Measurements from ENCODE around the gene EDN1. TPM values are rescaled to one million over a fixed set of nuclear protein-coding genes. Genes with fewer than 3 reads are reported as not detected.

The EDN1 gene
- total RNA-seq, 2 experiments from 2014 or later, result not detected

- H3K27me3 Mint-ChIP-seq, result no peaks in the 10 kb centered on the region
- ChIA-PET CTCF (interaction anchor here (0.8 to 1.4 kb wide), 2 partner anchors 29 to 30 kb away, joined by 3 to 4 read pairs; partner anchors contain the start of gene EDN1), POLR2A (no interaction called here)
- intact Hi-C loops (cut with micrococcal nuclease), result no loop called here
- H3K9me3 Mint-ChIP-seq, result no peaks in the 10 kb centered on the region
- no peak overlapping the region for H3K4me3 Mint-ChIP-seq
- H3K4me1 Mint-ChIP-seq (ENCODE audit: low read depth), result no peaks in the 10 kb centered on the region
- H3K36me3 Mint-ChIP-seq, result no peaks in the 10 kb centered on the region
- H3K27ac Mint-ChIP-seq, result no peak overlapping the region
- no peak for DNase-seq
Measured at GRCh38 chr6:12260458-12261093, 29.6 kb upstream of the EDN1 start.

DNA sequence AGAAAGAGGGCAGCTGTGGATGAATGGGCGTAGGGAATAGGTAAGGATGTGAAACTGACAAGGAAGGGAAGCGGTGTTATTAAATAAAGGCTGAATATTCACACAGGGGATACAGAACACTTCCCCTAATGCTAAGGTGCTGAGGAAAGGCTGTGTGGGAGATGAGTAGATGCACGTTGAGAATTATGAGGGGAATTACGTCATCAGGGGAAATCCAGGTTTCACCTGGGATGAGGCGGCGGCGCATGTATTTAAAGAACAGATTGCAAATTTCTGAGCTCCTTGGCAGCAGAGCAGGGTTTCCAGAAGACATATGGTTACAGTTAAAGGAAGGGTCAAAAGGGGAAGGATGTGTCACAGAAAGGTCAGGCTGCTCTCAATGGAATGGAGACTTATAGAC lies 28.7 kb upstream of the EDN1 start:
- no peaks in the 10 kb centered on the region for H3K36me3 Mint-ChIP-seq
- DNase-seq, result no peak
- POLR2A ChIA-PET, result no interaction called here
- H3K4me1 Mint-ChIP-seq (ENCODE audit: low read depth), result no peaks in the 10 kb centered on the region
- no peaks in the 10 kb centered on the region for H3K27me3 Mint-ChIP-seq
- H3K27ac Mint-ChIP-seq, result no peak overlapping the region
- CTCF ChIA-PET, result interaction anchor here (0.8 kb wide), 1 partner anchor 29 kb away, joined by 3 read pairs; the partner anchor contains the start of gene EDN1
- intact Hi-C loops (cut with micrococcal nuclease), result no loop called here
- no peaks in the 10 kb centered on the region for H3K9me3 Mint-ChIP-seq
- H3K4me3 Mint-ChIP-seq, result no peak overlapping the region

- POLR2A ChIA-PET, result no interaction called here
- no peaks in the 10 kb centered on the region for H3K9me3 Mint-ChIP-seq
- intact Hi-C loops (cut with micrococcal nuclease), result no loop called here
- DNase-seq, result no peak
- CTCF ChIA-PET, result no interaction called here
- no peak overlapping the region for H3K4me3 Mint-ChIP-seq
- H3K27ac Mint-ChIP-seq, result no peak overlapping the region
- no peaks in the 10 kb centered on the region for H3K4me1 Mint-ChIP-seq (ENCODE audit: low read depth)
- no peaks in the 10 kb centered on the region for H3K27me3 Mint-ChIP-seq
- no peaks in the 10 kb centered on the region for H3K36me3 Mint-ChIP-seq
Measured at GRCh38 chr6:12262236-12263061, 27.7 kb upstream of the EDN1 start.

- intact Hi-C loops (cut with micrococcal nuclease), result no loop called here
- Mint-ChIP-seq H3K9me3 (no peaks in the 10 kb centered on the region), H3K27ac (no peak overlapping the region), H3K4me1 (ENCODE audit: low read depth) (no peaks in the 10 kb centered on the region), H3K27me3 (no peaks in the 10 kb centered on the region), H3K4me3 (no peak overlapping the region), H3K36me3 (no peaks in the 10 kb centered on the region)
- no peak for DNase-seq
- ChIA-PET CTCF (no interaction called here), POLR2A (no interaction called here)
Measured at GRCh38 chr6:12263403-12263802, 26.8 kb upstream of the EDN1 start.

- no peaks in the 10 kb centered on the region for H3K36me3 Mint-ChIP-seq
- POLR2A ChIA-PET, result no interaction called here
- CTCF ChIA-PET, result no interaction called here
Measured at GRCh38 chr6:12264671-12265070, 25.5 kb upstream of the EDN1 start.

GRCh38 chr6:12265296-12265695 lies 24.9 kb upstream of the EDN1 start:
- Mint-ChIP-seq H3K27me3 (no peaks in the 10 kb centered on the region), H3K36me3 (no peaks in the 10 kb centered on the region), H3K4me1 (ENCODE audit: low read depth) (no peaks in the 10 kb centered on the region), H3K4me3 (no peak overlapping the region), H3K9me3 (no peaks in the 10 kb centered on the region), H3K27ac (no peak overlapping the region)
- intact Hi-C loops (cut with micrococcal nuclease), result no loop called here
- no peak for DNase-seq
- ChIA-PET POLR2A (no interaction called here), CTCF (no interaction called here)

More at GRCh38 chr6:12264671-12265070, 25.5 kb upstream of the EDN1 start:
- H3K4me1 Mint-ChIP-seq (ENCODE audit: low read depth), result no peaks in the 10 kb centered on the region
- no peaks in the 10 kb centered on the region for H3K9me3 Mint-ChIP-seq
- H3K27ac Mint-ChIP-seq, result no peak overlapping the region
- no peaks in the 10 kb centered on the region for H3K27me3 Mint-ChIP-seq
- intact Hi-C loops (cut with micrococcal nuclease), result no loop called here
- no peak for DNase-seq
- H3K4me3 Mint-ChIP-seq, result no peak overlapping the region

- Mint-ChIP-seq H3K27me3 (no peaks in the 10 kb centered on the region), H3K9me3 (no peaks in the 10 kb centered on the region), H3K27ac (no peak overlapping the region), H3K4me3 (no peak overlapping the region), H3K36me3 (no peaks in the 10 kb centered on the region), H3K4me1 (ENCODE audit: low read depth) (peaks cover 2% of the 10 kb centered on the region)
- DNase-seq, result no peak
- intact Hi-C loops (cut with micrococcal nuclease), result no loop called here
- POLR2A ChIA-PET, result no interaction called here
- CTCF ChIA-PET, result no interaction called here
Measured at GRCh38 chr6:12265791-12266190, 24.4 kb upstream of the EDN1 start.

DNA sequence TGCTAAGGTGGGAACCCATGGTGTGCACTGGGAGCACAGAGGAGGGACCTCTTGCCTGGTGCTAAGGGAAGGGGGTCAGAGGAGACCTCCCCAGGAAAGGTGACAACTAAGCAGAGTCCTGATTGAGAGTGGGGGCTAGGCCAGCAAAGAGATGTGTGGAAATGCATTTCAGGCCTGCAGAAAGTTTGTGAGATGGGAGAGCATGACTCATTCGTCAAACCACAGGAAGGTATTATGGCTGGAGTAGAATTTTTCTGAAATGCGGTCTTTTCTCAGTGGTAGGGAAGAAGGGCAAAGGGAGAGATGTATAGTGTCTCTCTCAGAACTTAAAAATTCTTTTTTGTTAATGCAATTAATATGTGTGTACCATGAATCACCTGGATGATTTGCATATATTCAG lies 23.6 kb upstream of the EDN1 start:
- Mint-ChIP-seq H3K36me3 (no peaks in the 10 kb centered on the region), H3K27ac (no peak overlapping the region), H3K4me3 (no peak overlapping the region), H3K27me3 (no peaks in the 10 kb centered on the region), H3K4me1 (ENCODE audit: low read depth) (peaks cover 4% of the 10 kb centered on the region), H3K9me3 (peaks cover 3% of the 10 kb centered on the region)
- CTCF ChIA-PET, result no interaction called here
- POLR2A ChIA-PET, result no interaction called here
- DNase-seq, result no peak
- intact Hi-C loops (cut with micrococcal nuclease), result no loop called here

DNA sequence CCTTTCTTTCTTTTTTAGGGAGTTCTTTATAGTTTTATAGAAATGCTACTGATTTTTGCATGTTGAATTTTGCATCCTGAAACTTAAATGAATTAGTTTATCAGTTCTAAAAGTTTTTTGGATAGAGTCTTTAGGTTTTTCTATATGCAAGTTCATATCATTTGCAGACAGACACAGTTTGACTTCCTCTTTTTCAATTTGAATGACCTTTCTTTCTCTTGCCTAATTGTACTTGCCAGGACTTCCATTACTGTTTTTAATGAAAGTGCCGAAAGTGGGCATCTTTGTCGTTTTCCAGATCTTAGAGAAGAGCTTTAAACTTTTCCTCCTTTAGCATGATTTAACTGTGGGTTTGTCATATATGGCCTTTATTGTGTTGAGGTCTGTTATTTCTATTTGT lies 21.1 kb upstream of the EDN1 start:
- intact Hi-C loops (cut with micrococcal nuclease), result no loop called here
- Mint-ChIP-seq H3K27me3 (peaks cover 3% of the 10 kb centered on the region), H3K4me1 (ENCODE audit: low read depth) (peaks cover 4% of the 10 kb centered on the region), H3K4me3 (no peak overlapping the region), H3K27ac (no peak overlapping the region), H3K36me3 (peaks cover 5% of the 10 kb centered on the region), H3K9me3 (peaks cover 13% of the 10 kb centered on the region)
- POLR2A ChIA-PET, result no interaction called here
- CTCF ChIA-PET, result no interaction called here
- no peak for DNase-seq

GRCh38 chr6:12270551-12271230 lies 19.5 kb upstream of the EDN1 start:
- Mint-ChIP-seq H3K36me3 (peaks cover 5% of the 10 kb centered on the region), H3K4me1 (ENCODE audit: low read depth) (peaks cover 4% of the 10 kb centered on the region), H3K27me3 (peaks cover 5% of the 10 kb centered on the region), H3K4me3 (no peak overlapping the region), H3K9me3 (peaks cover 13% of the 10 kb centered on the region), H3K27ac (no peak overlapping the region)
- ChIA-PET CTCF (no interaction called here), POLR2A (no interaction called here)
- intact Hi-C loops (cut with micrococcal nuclease), result loop anchor here (2.0 kb wide), 1 partner anchor 30 kb away; no protein-coding TSS in a partner anchor
- no peak for DNase-seq

DNA sequence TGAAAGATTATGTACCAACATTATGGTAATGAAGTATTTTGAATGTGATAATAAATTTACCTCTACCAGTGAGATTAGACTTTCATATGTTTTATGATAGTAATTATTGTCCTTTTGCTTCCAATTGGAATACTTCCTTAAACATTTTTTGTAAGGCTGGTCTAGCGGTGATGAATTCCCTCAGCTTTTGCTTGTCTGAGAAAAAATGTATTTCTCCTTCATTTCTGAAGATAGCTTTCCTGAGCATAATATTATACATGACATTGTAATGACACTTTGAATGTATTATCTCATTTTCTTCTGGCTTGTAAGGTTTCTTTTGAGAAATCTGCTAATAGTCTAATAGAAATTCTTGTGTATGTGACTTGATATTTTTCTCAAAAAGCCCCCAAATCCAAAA lies 18.6 kb upstream of the EDN1 start:
- H3K36me3 Mint-ChIP-seq, result peaks cover 5% of the 10 kb centered on the region
- ChIA-PET POLR2A (no interaction called here), CTCF (no interaction called here)
- no peak overlapping the region for H3K27ac Mint-ChIP-seq
- peaks cover 4% of the 10 kb centered on the region for H3K4me1 Mint-ChIP-seq (ENCODE audit: low read depth)
- no peak for DNase-seq
- H3K4me3 Mint-ChIP-seq, result no peak overlapping the region
- intact Hi-C loops (cut with micrococcal nuclease), result loop anchor here (2.0 kb wide), 1 partner anchor 31 kb away; no protein-coding TSS in a partner anchor
- peaks cover 6% of the 10 kb centered on the region for H3K27me3 Mint-ChIP-seq
- peaks cover 13% of the 10 kb centered on the region for H3K9me3 Mint-ChIP-seq

GRCh38 chr6:12271997-12272396 lies 18.2 kb upstream of the EDN1 start:
- intact Hi-C loops (cut with micrococcal nuclease), result loop anchor here (2.0 kb wide), 1 partner anchor 31 kb away; no protein-coding TSS in a partner anchor
- no peak for DNase-seq
- peaks cover 5% of the 10 kb centered on the region for H3K36me3 Mint-ChIP-seq
- peaks cover 13% of the 10 kb centered on the region for H3K9me3 Mint-ChIP-seq
- ChIA-PET POLR2A (no interaction called here), CTCF (interaction anchor here (0.6 kb wide), 1 partner anchor 616 kb away, joined by 3 read pairs; no protein-coding TSS in a partner anchor)
- peaks cover 7% of the 10 kb centered on the region for H3K27me3 Mint-ChIP-seq
- H3K4me3 Mint-ChIP-seq, result no peak overlapping the region
- H3K4me1 Mint-ChIP-seq (ENCODE audit: low read depth), result peaks cover 4% of the 10 kb centered on the region
- H3K27ac Mint-ChIP-seq, result no peak overlapping the region

Measured in activated CD4-positive, alpha-beta memory T cell treated with anti-CD3 and anti-CD28 coated beads for 36 hours (primary cell).